ENCODE measurements around the gene OR10W1. TPM values are rescaled to one million over a fixed set of nuclear protein-coding genes. Genes with fewer than 3 reads are reported as not detected.

OR10W1 gene
- total and polyA plus RNA-seq, 2 donors (not counting 1 experiment from before 2014, with no cell fraction given): not detected

DNA sequence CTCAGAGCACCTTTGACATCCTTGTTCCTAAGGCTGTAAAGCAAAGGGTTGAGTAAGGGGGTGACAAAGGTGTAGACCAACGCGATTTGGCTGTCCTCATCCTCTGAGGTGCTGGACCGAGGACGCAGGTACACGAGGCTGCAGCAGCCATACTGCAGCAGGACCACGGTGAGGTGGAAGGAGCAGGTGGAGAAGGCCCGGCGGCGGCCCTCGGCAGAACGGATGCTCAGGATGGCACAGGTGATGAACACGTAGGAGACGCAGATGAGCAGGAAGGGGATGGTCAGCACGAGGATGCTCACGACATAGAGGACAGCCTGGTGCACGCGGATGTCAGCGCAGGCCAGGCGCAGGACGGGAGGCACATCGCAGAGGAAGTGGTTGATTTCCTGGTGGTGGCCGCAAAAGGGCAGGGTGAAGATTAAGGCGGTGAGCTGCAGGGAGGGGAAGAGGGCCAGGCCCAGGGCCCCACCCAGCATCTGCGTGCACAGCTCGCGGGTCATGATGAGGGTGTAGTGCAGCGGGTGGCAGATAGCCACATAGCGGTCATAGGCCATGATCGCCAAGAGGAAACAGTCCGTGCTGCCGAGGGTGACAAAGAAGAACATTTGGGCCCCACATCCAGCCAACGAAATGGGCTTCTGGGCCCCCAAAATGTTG lies 40.0 kb downstream of the OR10W1 start:
- Histone ChIP-seq H3K27ac (ENCODE audit: low read length in 2 of 2) (no peak overlapping the region), H2AFZ (ENCODE audit: insufficient read depth, low read depth, low read length, poor library complexity, severe bottlenecking) (no peak overlapping the region), H3K9ac (ENCODE audit: low read length) (no peak overlapping the region), H3K79me2 (ENCODE audit: control insufficient read depth, insufficient read depth, low read length) (no peaks in the 10 kb centered on the region), H3K9me3 (ENCODE audit: control extremely low read depth in 1 of 3, control insufficient read depth in 2 of 3, insufficient read depth in 1 of 3, low read length in 2 of 3) (peaks cover 0 to 6% (median 0%) of the 10 kb centered on the region in 3 donors), H3K27me3 (replicated peaks in 1 of 4; ENCODE audit: control extremely low read depth in 1 of 4, control insufficient read depth in 3 of 4, insufficient read depth in 4 of 4, low read length in 3 of 4) (no peaks in the 10 kb centered on the region), H4K20me1 (ENCODE audit: control insufficient read depth, insufficient read depth, low read length, poor library complexity, severe bottlenecking) (no peaks in the 10 kb centered on the region), H3K4me1 (ENCODE audit: control insufficient read depth in 2 of 2, insufficient read depth in 2 of 2, low read length in 2 of 2) (no peaks in the 10 kb centered on the region), H3K4me3 (ENCODE audit: control extremely low read depth in 1 of 5, extremely low read depth in 1 of 5, insufficient read depth in 1 of 5, low read depth in 2 of 5, low read length in 4 of 5) (no peak overlapping the region), H3K4me2 (replicated peaks; ENCODE audit: low read depth, low read length, poor library complexity, severe bottlenecking) (no peak overlapping the region), H3K36me3 (replicated peaks in 1 of 2; ENCODE audit: control extremely low read depth in 1 of 2, control insufficient read depth in 1 of 2, extremely low read depth in 1 of 2, insufficient read depth in 2 of 2, low read length in 1 of 2) (no peaks in the 10 kb centered on the region)
- intact Hi-C loops (cut with micrococcal nuclease): no loop called here
- TF ChIP-seq, protein P1, sequence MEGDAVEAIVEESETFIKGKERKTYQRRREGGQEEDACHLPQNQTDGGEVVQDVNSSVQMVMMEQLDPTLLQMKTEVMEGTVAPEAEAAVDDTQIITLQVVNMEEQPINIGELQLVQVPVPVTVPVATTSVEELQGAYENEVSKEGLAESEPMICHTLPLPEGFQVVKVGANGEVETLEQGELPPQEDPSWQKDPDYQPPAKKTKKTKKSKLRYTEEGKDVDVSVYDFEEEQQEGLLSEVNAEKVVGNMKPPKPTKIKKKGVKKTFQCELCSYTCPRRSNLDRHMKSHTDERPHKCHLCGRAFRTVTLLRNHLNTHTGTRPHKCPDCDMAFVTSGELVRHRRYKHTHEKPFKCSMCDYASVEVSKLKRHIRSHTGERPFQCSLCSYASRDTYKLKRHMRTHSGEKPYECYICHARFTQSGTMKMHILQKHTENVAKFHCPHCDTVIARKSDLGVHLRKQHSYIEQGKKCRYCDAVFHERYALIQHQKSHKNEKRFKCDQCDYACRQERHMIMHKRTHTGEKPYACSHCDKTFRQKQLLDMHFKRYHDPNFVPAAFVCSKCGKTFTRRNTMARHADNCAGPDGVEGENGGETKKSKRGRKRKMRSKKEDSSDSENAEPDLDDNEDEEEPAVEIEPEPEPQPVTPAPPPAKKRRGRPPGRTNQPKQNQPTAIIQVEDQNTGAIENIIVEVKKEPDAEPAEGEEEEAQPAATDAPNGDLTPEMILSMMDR (IDR thresholded peaks at IDR 0.05): no peak
- no peak for TF ChIP-seq EZH2 (IDR thresholded peaks at IDR 0.05; ENCODE audit: borderline replicate concordance, insufficient read depth, low read depth, low read length, poor library complexity, severe bottlenecking)
- 93% methylated on average over 32 of the region's 32 CpGs for WGBS (ENCODE audit: insufficient coverage)
- H3K27ac Mint-ChIP-seq: no peak overlapping the region
- ChIA-PET CTCF (no interaction called here), POLR2A (no interaction called here)
- no peaks in the 10 kb centered on the region for H3K4me1 Mint-ChIP-seq
- peaks cover 2% of the 10 kb centered on the region for H3K9me3 Mint-ChIP-seq (ENCODE audit: insufficient read depth)
- ATAC-seq (ENCODE audit: low read depth) (no peak), DNase-seq (no peak)
- H3K27me3 Mint-ChIP-seq: peaks cover 16% of the 10 kb centered on the region
- no peak overlapping the region for H3K4me3 Mint-ChIP-seq

DNA sequence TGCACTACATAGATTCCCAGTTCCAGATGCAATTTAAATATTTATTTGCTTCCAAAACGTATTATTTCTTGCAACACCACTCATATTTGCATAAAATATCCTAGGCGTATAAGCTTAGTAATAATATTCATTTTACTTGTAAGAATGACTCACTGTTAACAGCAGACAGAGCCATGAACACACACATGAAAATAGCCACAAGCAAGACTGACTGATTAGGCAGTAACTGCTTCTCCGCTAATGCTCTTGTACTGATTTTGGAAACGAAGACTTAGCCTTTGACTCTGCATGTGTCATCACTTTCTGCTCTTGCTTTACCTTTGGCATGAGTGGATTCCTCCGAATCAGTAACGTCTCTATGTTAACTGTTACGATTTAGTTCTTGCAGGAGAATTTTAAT lies 45.3 kb downstream of the OR10W1 start:
- ATAC-seq (ENCODE audit: low read depth) (no peak), DNase-seq (no peak)
- ChIA-PET POLR2A (no interaction called here), CTCF (no interaction called here)
- no peak overlapping the region for H3K27ac ChIP-seq (ENCODE audit: low read length in 2 of 2)
- H3K9me3 Mint-ChIP-seq (ENCODE audit: insufficient read depth): no peaks in the 10 kb centered on the region
- no peak overlapping the region for H3K4me2 ChIP-seq (replicated peaks; ENCODE audit: low read depth, low read length, poor library complexity, severe bottlenecking)
- no peaks in the 10 kb centered on the region for H3K36me3 ChIP-seq (replicated peaks in 1 of 2; ENCODE audit: control extremely low read depth in 1 of 2, control insufficient read depth in 1 of 2, extremely low read depth in 1 of 2, insufficient read depth in 2 of 2, low read length in 1 of 2)
- H3K9ac ChIP-seq (ENCODE audit: low read length): no peak overlapping the region
- no peak overlapping the region for H3K4me3 ChIP-seq (ENCODE audit: control extremely low read depth in 1 of 5, extremely low read depth in 1 of 5, insufficient read depth in 1 of 5, low read depth in 2 of 5, low read length in 4 of 5)
- intact Hi-C loops (cut with micrococcal nuclease): no loop called here
- H2AFZ ChIP-seq (ENCODE audit: insufficient read depth, low read depth, low read length, poor library complexity, severe bottlenecking): no peak overlapping the region
- no peaks in the 10 kb centered on the region for H4K20me1 ChIP-seq (ENCODE audit: control insufficient read depth, insufficient read depth, low read length, poor library complexity, severe bottlenecking)
- 88% methylated on average over 2 of the region's 7 CpGs for WGBS (ENCODE audit: insufficient coverage)
- H3K27ac Mint-ChIP-seq: no peak overlapping the region
- H3K4me1 ChIP-seq (ENCODE audit: control insufficient read depth in 2 of 2, insufficient read depth in 2 of 2, low read length in 2 of 2): no peaks in the 10 kb centered on the region
- no peaks in the 10 kb centered on the region for H3K79me2 ChIP-seq (ENCODE audit: control insufficient read depth, insufficient read depth, low read length)
- TF ChIP-seq, protein P1 (IDR thresholded peaks at IDR 0.05): no peak
- TF ChIP-seq EZH2 (IDR thresholded peaks at IDR 0.05; ENCODE audit: borderline replicate concordance, insufficient read depth, low read depth, low read length, poor library complexity, severe bottlenecking): no peak
- H3K4me1 Mint-ChIP-seq: no peaks in the 10 kb centered on the region
- no peaks in the 10 kb centered on the region for H3K9me3 ChIP-seq (ENCODE audit: control extremely low read depth in 1 of 3, control insufficient read depth in 2 of 3, insufficient read depth in 1 of 3, low read length in 2 of 3)
- H3K27me3 Mint-ChIP-seq: peaks cover 11% of the 10 kb centered on the region
- H3K27me3 ChIP-seq (replicated peaks in 1 of 4; ENCODE audit: control extremely low read depth in 1 of 4, control insufficient read depth in 3 of 4, insufficient read depth in 4 of 4, low read length in 3 of 4): no peaks in the 10 kb centered on the region
- no peak overlapping the region for H3K4me3 Mint-ChIP-seq
